HepG2 (cell line): ENCODE results near the gene NPBWR2. TPM values are rescaled to one million over a fixed set of nuclear protein-coding genes. Genes with fewer than 3 reads are reported as not detected.
A peak's percentile ranks its signal among the peaks of the same experiment; 100 is the strongest.

Experiments used
- AKAP8 ChIP-seq: sonication (generic); formaldehyde crosslinking; IDR thresholded peaks from 2 replicates; pipeline ENCODE4 v1.5.1; 2020; ENCODE audit warnings: mild to moderate bottlenecking, missing genetic modification reagents
- ELF4 ChIP-seq: sonication (generic); formaldehyde crosslinking; IDR thresholded peaks from 2 replicates; pipeline ENCODE4 v1.5.0; 2020; ENCODE audit warnings: missing genetic modification reagents, mild to moderate bottlenecking, moderate library complexity, borderline replicate concordance
- ETV5 ChIP-seq: IDR thresholded peaks from 2 replicates; pipeline ENCODE4 v1.6.1; 2018; ENCODE audit warnings: missing biosample characterization, missing genetic modification reagents, inconsistent platforms, borderline replicate concordance
- FIP1L1 ChIP-seq: fragments of 200-400 bp; formaldehyde crosslinking; IDR thresholded peaks from 2 replicates; pipeline ENCODE4 v1.6.1; 2018; ENCODE audit warnings: low read depth, mild to moderate bottlenecking, low read length, moderate library complexity, borderline replicate concordance; ENCODE audit not compliant: insufficient read depth
- GZF1 ChIP-seq: sonication (generic); formaldehyde crosslinking; IDR thresholded peaks from 2 replicates; pipeline ENCODE4 v1.5.1; 2020; ENCODE audit warnings: mild to moderate bottlenecking, missing genetic modification reagents
- ISX ChIP-seq: sonication (generic); formaldehyde crosslinking; conservative IDR thresholded peaks from 2 replicates; pipeline ENCODE4 v1.5.0; 2020; ENCODE audit warnings: missing genetic modification reagents
- NFE2L2 ChIP-seq: fragments of 150-350 bp; IDR thresholded peaks from 2 replicates; pipeline ENCODE4 v1.6.1; 2014; ENCODE audit warnings: low read length
- RBFOX2 ChIP-seq: fragments of 200-400 bp; formaldehyde crosslinking; IDR thresholded peaks from 2 replicates; pipeline ENCODE4 v1.6.1; 2017; ENCODE audit warnings: low read depth, mild to moderate bottlenecking, low read length
- RFX5 ChIP-seq: IDR thresholded peaks from 2 replicates; pipeline ENCODE4 v1.6.1; 2011; ENCODE audit warnings: low read depth, low read length, improper control_type of control experiment
- SUZ12 ChIP-seq: fragments of 150-350 bp; IDR thresholded peaks from 2 replicates; pipeline ENCODE4 v1.6.1; 2014; ENCODE audit warnings: low read depth, low read length
- WIZ ChIP-seq: sonication (generic); formaldehyde crosslinking; IDR thresholded peaks from 2 replicates; pipeline ENCODE4 v1.5.1; 2020; ENCODE audit warnings: mild to moderate bottlenecking, missing genetic modification reagents
- XRCC5 ChIP-seq: fragments of 200-400 bp; formaldehyde crosslinking; optimal IDR thresholded peaks from 2 replicates; pipeline ENCODE3; 2017; ENCODE audit warnings: mild to moderate bottlenecking, low read length
- ZNF460 ChIP-seq: sonication (generic); formaldehyde crosslinking; IDR thresholded peaks from 2 replicates; pipeline ENCODE4 v1.5.1; 2020; ENCODE audit warnings: missing genetic modification reagents, mild to moderate bottlenecking, borderline replicate concordance
- ZNF589 ChIP-seq: sonication (generic); formaldehyde crosslinking; conservative IDR thresholded peaks from 2 replicates; pipeline ENCODE4 v1.8.0; 2022; ENCODE audit warnings: mild to moderate bottlenecking, moderate library complexity, missing genetic modification reagents
- ZNF816 ChIP-seq: sonication (generic); formaldehyde crosslinking; IDR thresholded peaks from 2 replicates; pipeline ENCODE4 v1.8.0; 2022; ENCODE audit warnings: missing genetic modification reagents, mild to moderate bottlenecking, borderline replicate concordance
- polyA plus RNA-seq, 8 experiments: library from polyadenylated mRNA; depleted of rRNA in 3 of 8; stranded (reverse) in 7 of 8; unstranded in 1 of 8; fragments of >200 nt; fragmentation: Illumina TruSeq in 4 of 8; extraction: Trizol in 4 of 8; gene quantifications; 2 replicates each; pipeline versions ENCODE4 v1.2.1 to v1.2.3, GENCODE V29; 2011 to 2016; ENCODE audit warnings: low read depth in 4 of 8, missing spikeins in 1 of 8, mixed read lengths in 1 of 8; ENCODE audit not compliant: insufficient read depth in 1 of 8
- total RNA-seq, 5 experiments: library from RNA; depleted of rRNA; stranded (reverse); fragments of >200 nt; fragmentation: Illumina TruSeq; extraction: Trizol; gene quantifications; 2 replicates each; pipeline ENCODE4 v1.2.3, GENCODE V29; 2016; ENCODE audit warnings: low read depth in 1 of 5
- TF ChIP-seq, protein P1 (sequence below): sonication (generic); formaldehyde crosslinking; IDR thresholded peaks from 2 replicates; pipeline ENCODE4 v1.4.0; 2020; ENCODE audit warnings: missing genetic modification reagents, borderline replicate concordance
- TF ChIP-seq, protein P2 (sequence below): sonication (generic); formaldehyde crosslinking; IDR thresholded peaks from 2 replicates; pipeline ENCODE4 v1.4.0; 2020; ENCODE audit warnings: missing genetic modification reagents
- TF ChIP-seq, protein P3 (sequence below): sonication (generic); formaldehyde crosslinking; conservative IDR thresholded peaks from 2 replicates; pipeline ENCODE4 v1.4.0; 2020; ENCODE audit warnings: missing genetic modification reagents
- TF ChIP-seq, protein P4 (sequence below): sonication (generic); formaldehyde crosslinking; IDR thresholded peaks from 2 replicates; pipeline ENCODE4 v1.5.0; 2020; ENCODE audit warnings: missing genetic modification reagents, mild to moderate bottlenecking, borderline replicate concordance
- TF ChIP-seq, protein P5 (sequence below): IDR thresholded peaks from 2 replicates; pipeline ENCODE4 v1.6.1; 2016; ENCODE audit warnings: control low read depth

The NPBWR2 gene
- total and polyA plus RNA-seq, 2 of the 13 experiments (the other 11 are each of a cell fraction or from before 2014, with no cell fraction given): not detected

DNA sequence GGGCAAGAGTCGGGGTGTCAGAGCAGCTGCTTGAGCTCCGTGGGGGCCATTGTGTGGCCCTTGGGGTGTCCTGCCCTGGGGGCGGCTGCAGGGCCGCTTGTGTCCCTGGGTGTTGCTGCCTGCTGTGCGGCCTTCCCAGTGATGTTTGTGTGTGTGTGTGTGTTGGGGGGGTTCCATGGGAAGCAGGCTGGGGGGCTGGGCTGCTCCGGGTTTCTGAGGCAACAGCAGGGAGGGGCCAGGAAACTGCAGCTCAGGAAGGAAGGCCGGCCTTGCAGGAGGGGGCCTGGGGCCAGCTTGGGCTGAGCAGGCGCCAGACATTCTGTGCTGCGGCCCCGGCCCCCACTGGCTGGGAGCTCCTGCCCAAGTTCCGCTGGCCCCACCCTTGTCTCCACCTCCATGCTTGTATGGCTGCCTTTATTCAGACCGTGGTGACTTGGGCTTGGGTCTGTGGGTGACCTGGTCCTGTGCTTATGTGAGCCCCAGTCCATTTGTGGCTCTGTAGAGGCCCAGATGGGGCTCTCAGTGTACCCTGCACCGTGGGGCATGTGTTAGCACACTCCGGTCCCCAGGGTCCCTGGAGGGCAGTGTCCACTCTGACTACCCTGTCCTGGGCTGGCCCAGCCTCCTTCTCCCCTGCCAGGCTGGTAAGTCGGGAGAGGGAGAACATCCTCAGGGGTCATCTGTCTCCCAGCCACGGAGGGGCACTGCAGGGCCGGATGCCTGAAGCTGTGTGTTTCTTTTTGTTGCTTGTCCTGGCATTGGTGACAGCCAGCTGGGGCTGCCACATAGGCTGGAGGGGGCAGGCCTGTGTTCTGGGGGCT is 53.3 kb downstream of the NPBWR2 start (continued):
- TF ChIP-seq, protein P1, sequence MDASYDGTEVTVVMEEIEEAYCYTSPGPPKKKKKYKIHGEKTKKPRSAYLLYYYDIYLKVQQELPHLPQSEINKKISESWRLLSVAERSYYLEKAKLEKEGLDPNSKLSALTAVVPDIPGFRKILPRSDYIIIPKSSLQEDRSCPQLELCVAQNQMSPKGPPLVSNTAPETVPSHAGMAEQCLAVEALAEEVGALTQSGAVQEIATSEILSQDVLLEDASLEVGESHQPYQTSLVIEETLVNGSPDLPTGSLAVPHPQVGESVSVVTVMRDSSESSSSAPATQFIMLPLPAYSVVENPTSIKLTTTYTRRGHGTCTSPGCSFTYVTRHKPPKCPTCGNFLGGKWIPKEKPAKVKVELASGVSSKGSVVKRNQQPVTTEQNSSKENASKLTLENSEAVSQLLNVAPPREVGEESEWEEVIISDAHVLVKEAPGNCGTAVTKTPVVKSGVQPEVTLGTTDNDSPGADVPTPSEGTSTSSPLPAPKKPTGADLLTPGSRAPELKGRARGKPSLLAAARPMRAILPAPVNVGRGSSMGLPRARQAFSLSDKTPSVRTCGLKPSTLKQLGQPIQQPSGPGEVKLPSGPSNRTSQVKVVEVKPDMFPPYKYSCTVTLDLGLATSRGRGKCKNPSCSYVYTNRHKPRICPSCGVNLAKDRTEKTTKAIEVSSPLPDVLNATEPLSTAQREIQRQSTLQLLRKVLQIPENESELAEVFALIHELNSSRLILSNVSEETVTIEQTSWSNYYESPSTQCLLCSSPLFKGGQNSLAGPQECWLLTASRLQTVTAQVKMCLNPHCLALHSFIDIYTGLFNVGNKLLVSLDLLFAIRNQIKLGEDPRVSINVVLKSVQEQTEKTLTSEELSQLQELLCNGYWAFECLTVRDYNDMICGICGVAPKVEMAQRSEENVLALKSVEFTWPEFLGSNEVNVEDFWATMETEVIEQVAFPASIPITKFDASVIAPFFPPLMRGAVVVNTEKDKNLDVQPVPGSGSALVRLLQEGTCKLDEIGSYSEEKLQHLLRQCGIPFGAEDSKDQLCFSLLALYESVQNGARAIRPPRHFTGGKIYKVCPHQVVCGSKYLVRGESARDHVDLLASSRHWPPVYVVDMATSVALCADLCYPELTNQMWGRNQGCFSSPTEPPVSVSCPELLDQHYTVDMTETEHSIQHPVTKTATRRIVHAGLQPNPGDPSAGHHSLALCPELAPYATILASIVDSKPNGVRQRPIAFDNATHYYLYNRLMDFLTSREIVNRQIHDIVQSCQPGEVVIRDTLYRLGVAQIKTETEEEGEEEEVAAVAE (CRISPR knock-in tag): peak; percentile 50; the same call in 1 of the 2 replicates
- TF ChIP-seq ETV5 (CRISPR knock-in tag): peak; percentile 81
- TF ChIP-seq WIZ (CRISPR knock-in tag): peak; percentile 67; the same call in 1 of the 2 replicates
- no peak for TF ChIP-seq SUZ12
- TF ChIP-seq ZNF816 (CRISPR knock-in tag): no peak
- no peak; the same call in 1 of the 2 replicates for TF ChIP-seq GZF1
- TF ChIP-seq ISX (CRISPR knock-in tag): no peak
- TF ChIP-seq, protein P2, sequence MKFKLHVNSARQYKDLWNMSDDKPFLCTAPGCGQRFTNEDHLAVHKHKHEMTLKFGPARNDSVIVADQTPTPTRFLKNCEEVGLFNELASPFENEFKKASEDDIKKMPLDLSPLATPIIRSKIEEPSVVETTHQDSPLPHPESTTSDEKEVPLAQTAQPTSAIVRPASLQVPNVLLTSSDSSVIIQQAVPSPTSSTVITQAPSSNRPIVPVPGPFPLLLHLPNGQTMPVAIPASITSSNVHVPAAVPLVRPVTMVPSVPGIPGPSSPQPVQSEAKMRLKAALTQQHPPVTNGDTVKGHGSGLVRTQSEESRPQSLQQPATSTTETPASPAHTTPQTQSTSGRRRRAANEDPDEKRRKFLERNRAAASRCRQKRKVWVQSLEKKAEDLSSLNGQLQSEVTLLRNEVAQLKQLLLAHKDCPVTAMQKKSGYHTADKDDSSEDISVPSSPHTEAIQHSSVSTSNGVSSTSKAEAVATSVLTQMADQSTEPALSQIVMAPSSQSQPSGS (CRISPR knock-in tag): peak; percentile 82
- TF ChIP-seq, protein P3, sequence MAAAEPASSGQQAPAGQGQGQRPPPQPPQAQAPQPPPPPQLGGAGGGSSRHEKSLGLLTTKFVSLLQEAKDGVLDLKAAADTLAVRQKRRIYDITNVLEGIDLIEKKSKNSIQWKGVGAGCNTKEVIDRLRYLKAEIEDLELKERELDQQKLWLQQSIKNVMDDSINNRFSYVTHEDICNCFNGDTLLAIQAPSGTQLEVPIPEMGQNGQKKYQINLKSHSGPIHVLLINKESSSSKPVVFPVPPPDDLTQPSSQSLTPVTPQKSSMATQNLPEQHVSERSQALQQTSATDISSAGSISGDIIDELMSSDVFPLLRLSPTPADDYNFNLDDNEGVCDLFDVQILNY (CRISPR knock-in tag): no peak
- TF ChIP-seq FIP1L1: no peak
- TF ChIP-seq RBFOX2: peak; percentile 74
- TF ChIP-seq, protein P4, sequence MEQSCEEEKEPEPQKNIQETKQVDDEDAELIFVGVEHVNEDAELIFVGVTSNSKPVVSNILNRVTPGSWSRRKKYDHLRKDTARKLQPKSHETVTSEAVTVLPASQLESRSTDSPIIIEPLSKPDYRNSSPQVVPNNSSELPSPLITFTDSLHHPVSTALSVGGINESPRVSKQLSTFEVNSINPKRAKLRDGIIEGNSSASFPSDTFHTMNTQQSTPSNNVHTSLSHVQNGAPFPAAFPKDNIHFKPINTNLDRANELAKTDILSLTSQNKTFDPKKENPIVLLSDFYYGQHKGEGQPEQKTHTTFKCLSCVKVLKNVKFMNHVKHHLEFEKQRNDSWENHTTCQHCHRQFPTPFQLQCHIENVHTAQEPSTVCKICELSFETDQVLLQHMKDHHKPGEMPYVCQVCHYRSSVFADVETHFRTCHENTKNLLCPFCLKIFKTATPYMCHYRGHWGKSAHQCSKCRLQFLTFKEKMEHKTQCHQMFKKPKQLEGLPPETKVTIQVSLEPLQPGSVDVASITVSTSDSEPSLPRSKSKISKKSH (CRISPR knock-in tag): peak; percentile 63; the same call in 1 of the 2 replicates
- TF ChIP-seq NFE2L2: no peak
- peak; percentile 69 for TF ChIP-seq RFX5
- no peak for TF ChIP-seq ZNF589 (CRISPR knock-in tag)
- TF ChIP-seq AKAP8: peak; percentile 94
- TF ChIP-seq, protein P5, sequence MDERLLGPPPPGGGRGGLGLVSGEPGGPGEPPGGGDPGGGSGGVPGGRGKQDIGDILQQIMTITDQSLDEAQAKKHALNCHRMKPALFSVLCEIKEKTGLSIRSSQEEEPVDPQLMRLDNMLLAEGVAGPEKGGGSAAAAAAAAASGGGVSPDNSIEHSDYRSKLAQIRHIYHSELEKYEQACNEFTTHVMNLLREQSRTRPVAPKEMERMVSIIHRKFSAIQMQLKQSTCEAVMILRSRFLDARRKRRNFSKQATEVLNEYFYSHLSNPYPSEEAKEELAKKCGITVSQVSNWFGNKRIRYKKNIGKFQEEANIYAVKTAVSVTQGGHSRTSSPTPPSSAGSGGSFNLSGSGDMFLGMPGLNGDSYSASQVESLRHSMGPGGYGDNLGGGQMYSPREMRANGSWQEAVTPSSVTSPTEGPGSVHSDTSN: no peak
- no peak for TF ChIP-seq ZNF460
- TF ChIP-seq ELF4 (CRISPR knock-in tag): no peak; the same call in 1 of the 2 replicates
- TF ChIP-seq XRCC5: peak; percentile 84
